ENCODE results near the gene FTSJ1.
"Not testable (repeated sequence)": the region's sequence is repeated elsewhere in the genome, so short reads cannot be mapped to it uniquely, and the experiment has no call there.

The FTSJ1 gene

DNA sequence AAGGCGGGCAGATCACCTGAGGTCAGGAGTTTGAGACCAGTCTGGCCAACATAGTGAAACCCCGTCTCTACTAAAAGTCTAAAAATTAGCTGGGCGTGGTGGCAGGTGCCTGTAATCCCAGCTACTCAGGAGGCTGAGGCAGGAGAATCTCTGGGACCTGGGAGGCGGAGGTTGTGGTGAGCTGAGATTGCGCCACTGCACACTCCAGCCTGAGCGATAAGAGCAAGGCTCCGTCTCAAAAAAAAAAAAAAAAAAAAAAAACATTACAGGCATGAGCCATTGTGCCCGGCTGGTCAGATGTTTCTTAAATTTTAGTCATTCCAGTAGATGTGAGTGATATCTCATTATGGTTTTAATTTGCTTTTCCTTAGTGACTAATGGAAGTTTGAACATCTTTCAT lies 49.9 kb downstream of the FTSJ1 start:
- DNase-seq (ENCODE audit: low spot score), result not testable (repeated sequence)

DNA sequence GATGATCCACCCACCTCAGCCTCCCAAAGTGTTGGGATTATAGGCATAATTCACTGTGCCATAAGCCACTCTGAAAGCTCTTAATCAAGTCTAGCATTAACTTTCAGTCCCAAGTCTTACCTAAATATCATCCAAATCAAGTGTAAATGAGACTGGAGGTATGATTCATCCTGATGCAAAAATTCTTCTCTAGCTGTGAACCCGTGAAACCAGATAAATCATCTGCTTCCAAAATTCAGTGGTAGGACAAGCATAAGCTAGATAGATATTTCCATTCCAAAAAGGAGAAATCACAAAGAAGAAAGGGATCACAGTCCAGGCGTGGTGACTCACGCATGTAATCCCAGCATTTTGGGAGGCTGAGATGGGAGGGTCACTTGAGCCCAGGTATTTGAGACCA lies 54.7 kb downstream of the FTSJ1 start:
- DNase-seq (ENCODE audit: low spot score), result no peak

DNA sequence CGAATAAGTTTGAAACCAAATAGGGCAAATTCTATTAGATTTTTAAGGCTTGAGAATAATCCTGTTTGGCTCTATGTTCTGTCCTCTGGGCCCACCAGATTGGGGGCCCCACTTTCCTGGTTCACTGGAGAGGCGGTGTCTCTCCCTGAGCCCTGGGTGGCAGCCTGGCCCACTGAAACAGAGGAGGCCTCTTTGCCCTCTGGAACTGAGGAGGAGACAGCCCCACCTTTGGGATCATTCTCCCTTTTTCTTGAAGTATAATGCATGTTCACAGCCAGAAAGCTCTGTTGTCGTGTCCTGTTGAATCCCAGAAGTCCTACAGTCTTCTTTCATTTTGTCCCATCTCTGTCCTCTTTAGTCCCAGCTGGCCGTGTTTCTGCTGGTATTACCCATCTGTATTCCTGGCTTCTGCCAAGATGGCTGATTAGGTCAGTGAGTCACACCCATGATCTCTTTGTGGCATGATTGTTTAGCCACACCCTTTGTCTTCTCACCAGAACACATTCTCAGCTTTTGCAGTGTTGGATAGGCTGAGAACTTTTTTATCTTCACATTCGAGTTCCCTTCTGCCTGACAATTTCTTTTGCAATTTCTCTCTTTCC lies 55.5 kb downstream of the FTSJ1 start:
- no peak for DNase-seq (ENCODE audit: low spot score)

- DNase-seq (ENCODE audit: low spot score), result no peak
Observed at GRCh38 chrX:48532161-48532560, 56.2 kb downstream of the FTSJ1 start.

GRCh38 chrX:48533165-48533564 lies 57.2 kb downstream of the FTSJ1 start:
- DNase-seq (ENCODE audit: low spot score), result no peak

Data from NAMALWA (cell line).